Panc1 (cell line): Measurements from ENCODE around the gene LMF1.

ENCODE experiments used
- POLR2AphosphoS5 ChIP-seq: IDR thresholded peaks from 2 replicates; pipeline ENCODE4 v1.6.1; 2012; ENCODE audit warnings: mild to moderate bottlenecking, low read depth, low read length, moderate library complexity
- TCF7L2 ChIP-seq: IDR thresholded peaks from 2 replicates; pipeline ENCODE4 v1.6.1; 2011; ENCODE audit warnings: mild to moderate bottlenecking, low read depth, low read length, inconsistent platforms
- TF ChIP-seq, protein P1 (sequence below): fragments of 450-650 bp; IDR thresholded peaks from 2 replicates; pipeline ENCODE4 v1.5.1; 2017; ENCODE audit warnings: mild to moderate bottlenecking
- TF ChIP-seq, protein P2 (sequence below), 2 experiments: IDR thresholded peaks; 2 replicates each; pipeline ENCODE4 v1.6.1; 2011 to 2012; ENCODE audit warnings: low read depth in 2 of 2, control low read depth in 1 of 2, low read length in 1 of 2, mild to moderate bottlenecking in 1 of 2, moderate library complexity in 1 of 2; ENCODE audit not compliant: insufficient read depth in 1 of 2

DNA sequence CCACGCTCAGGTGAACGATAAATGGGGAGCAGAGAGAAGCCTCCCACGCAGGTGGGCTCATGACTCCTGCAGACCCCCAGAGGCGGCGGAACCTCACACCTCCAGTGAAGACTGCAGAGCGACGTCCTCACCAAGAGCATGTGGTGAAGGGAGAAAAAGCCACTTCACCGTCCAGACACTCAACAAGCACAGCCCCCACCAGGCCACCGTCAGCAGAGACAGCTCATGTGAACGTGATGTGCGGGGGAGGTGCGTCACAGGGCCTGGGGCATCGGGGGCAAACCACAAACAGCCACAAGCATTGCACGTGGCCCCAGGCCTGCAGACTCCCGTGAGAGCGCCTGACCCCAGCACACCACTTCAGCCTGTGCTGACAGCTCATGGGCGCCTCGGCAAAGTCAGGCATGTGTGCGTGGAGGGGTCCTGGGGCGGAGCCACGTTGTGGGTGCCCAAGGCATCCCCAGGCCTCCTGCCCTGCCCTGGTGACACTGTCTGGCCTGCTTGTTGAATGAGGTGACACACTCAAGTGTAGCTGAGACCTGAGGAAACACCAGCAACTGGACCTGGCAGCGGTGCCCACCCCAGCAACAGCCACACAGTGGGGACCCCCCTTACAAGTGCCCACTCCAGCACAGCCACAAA lies 19.0 kb downstream of the LMF1 start:
- TF ChIP-seq, protein P1, sequence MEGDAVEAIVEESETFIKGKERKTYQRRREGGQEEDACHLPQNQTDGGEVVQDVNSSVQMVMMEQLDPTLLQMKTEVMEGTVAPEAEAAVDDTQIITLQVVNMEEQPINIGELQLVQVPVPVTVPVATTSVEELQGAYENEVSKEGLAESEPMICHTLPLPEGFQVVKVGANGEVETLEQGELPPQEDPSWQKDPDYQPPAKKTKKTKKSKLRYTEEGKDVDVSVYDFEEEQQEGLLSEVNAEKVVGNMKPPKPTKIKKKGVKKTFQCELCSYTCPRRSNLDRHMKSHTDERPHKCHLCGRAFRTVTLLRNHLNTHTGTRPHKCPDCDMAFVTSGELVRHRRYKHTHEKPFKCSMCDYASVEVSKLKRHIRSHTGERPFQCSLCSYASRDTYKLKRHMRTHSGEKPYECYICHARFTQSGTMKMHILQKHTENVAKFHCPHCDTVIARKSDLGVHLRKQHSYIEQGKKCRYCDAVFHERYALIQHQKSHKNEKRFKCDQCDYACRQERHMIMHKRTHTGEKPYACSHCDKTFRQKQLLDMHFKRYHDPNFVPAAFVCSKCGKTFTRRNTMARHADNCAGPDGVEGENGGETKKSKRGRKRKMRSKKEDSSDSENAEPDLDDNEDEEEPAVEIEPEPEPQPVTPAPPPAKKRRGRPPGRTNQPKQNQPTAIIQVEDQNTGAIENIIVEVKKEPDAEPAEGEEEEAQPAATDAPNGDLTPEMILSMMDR, result no peak
- TF ChIP-seq POLR2AphosphoS5 (no peak), TCF7L2 (no peak)
- TF ChIP-seq, protein P2, sequence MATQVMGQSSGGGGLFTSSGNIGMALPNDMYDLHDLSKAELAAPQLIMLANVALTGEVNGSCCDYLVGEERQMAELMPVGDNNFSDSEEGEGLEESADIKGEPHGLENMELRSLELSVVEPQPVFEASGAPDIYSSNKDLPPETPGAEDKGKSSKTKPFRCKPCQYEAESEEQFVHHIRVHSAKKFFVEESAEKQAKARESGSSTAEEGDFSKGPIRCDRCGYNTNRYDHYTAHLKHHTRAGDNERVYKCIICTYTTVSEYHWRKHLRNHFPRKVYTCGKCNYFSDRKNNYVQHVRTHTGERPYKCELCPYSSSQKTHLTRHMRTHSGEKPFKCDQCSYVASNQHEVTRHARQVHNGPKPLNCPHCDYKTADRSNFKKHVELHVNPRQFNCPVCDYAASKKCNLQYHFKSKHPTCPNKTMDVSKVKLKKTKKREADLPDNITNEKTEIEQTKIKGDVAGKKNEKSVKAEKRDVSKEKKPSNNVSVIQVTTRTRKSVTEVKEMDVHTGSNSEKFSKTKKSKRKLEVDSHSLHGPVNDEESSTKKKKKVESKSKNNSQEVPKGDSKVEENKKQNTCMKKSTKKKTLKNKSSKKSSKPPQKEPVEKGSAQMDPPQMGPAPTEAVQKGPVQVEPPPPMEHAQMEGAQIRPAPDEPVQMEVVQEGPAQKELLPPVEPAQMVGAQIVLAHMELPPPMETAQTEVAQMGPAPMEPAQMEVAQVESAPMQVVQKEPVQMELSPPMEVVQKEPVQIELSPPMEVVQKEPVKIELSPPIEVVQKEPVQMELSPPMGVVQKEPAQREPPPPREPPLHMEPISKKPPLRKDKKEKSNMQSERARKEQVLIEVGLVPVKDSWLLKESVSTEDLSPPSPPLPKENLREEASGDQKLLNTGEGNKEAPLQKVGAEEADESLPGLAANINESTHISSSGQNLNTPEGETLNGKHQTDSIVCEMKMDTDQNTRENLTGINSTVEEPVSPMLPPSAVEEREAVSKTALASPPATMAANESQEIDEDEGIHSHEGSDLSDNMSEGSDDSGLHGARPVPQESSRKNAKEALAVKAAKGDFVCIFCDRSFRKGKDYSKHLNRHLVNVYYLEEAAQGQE (IDR thresholded peaks at IDR 0.05; ENCODE audit: insufficient read depth in 1 of 2, low read depth in 2 of 2, low read length in 1 of 2), result no peak
